MM.1S (cell line): ENCODE data around the gene MELTF.

ENCODE experiments used
- DNase-seq: peaks from one replicate; pipeline ENCODE4 v3.0.0-alpha.2; 2015
- H2AFZ ChIP-seq: fragments of 300-600 bp; sonication (generic); 2 replicates; pipeline ENCODE4 v1.6.0; 2016; ENCODE audit warnings: antibody characterized with exemption, low read length
- H3F3A ChIP-seq: fragments of 300-600 bp; sonication (generic); 2 replicates; pipeline ENCODE4 v1.6.1; 2016; ENCODE audit warnings: mild to moderate bottlenecking, antibody characterized with exemption, low read length, moderate library complexity, mixed read lengths; ENCODE audit not compliant: insufficient read depth
- H3K27ac ChIP-seq: fragments of 300-600 bp; sonication (generic); 2 replicates; pipeline ENCODE4 v1.5.1; 2016; ENCODE audit warnings: mild to moderate bottlenecking, low read length
- H3K27me3 ChIP-seq: fragments of 300-600 bp; sonication (generic); replicated peaks from 2 replicates; pipeline ENCODE4 v1.6.0; 2016; ENCODE audit warnings: low read length; ENCODE audit not compliant: insufficient read depth
- H3K36me3 ChIP-seq: fragments of 300-600 bp; sonication (generic); replicated peaks from 2 replicates; pipeline ENCODE4 v1.6.1; 2016; ENCODE audit warnings: mild to moderate bottlenecking, low read length, mixed read lengths; ENCODE audit not compliant: insufficient read depth
- H3K4me1 ChIP-seq: fragments of 300-600 bp; sonication (generic); 2 replicates; pipeline ENCODE4 v1.6.1; 2016; ENCODE audit warnings: low read length, mixed read lengths
- H3K4me2 ChIP-seq: fragments of 300-600 bp; sonication (generic); 2 replicates; pipeline ENCODE4 v1.6.0; 2016; ENCODE audit warnings: low read depth, low read length
- H3K4me3 ChIP-seq: fragments of 300-600 bp; sonication (generic); 2 replicates; pipeline ENCODE4 v1.5.1; 2016; ENCODE audit warnings: low read length, mixed read lengths
- H3K79me2 ChIP-seq: fragments of 300-600 bp; sonication (generic); 2 replicates; pipeline ENCODE4 v1.6.1; 2016; ENCODE audit warnings: mixed run types, low read length, mixed read lengths
- H3K9ac ChIP-seq: fragments of 300-600 bp; sonication (generic); 2 replicates; pipeline ENCODE4 v1.6.1; 2016; ENCODE audit warnings: low read length, mixed read lengths
- H3K9me2 ChIP-seq: fragments of 300-600 bp; sonication (generic); replicated peaks from 2 replicates; pipeline ENCODE4 v1.6.1; 2016; ENCODE audit warnings: mild to moderate bottlenecking, low read length, mixed read lengths; ENCODE audit not compliant: insufficient read depth
- H3K9me3 ChIP-seq: fragments of 300-600 bp; sonication (generic); replicated peaks from 2 replicates; pipeline ENCODE4 v1.6.1; 2016; ENCODE audit warnings: mild to moderate bottlenecking, low read length, mixed read lengths; ENCODE audit not compliant: insufficient read depth
- H4K20me1 ChIP-seq: fragments of 300-600 bp; sonication (generic); 2 replicates; pipeline ENCODE4 v1.6.1; 2016; ENCODE audit warnings: mild to moderate bottlenecking, low read length, moderate library complexity, mixed read lengths; ENCODE audit not compliant: insufficient read depth
- EZH2 ChIP-seq: fragments of 300-600 bp; sonication (generic); optimal IDR thresholded peaks from 2 replicates; pipeline ENCODE3; 2017; ENCODE audit warnings: low read depth, mild to moderate bottlenecking, antibody characterized with exemption, low read length, mixed read lengths
- EZH2phosphoT487 ChIP-seq: fragments of 300-600 bp; sonication (generic); IDR thresholded peaks from 2 replicates; pipeline ENCODE4 v1.6.1; 2018; ENCODE audit warnings: antibody characterized with exemption, low read length
- TF ChIP-seq, protein P1 (sequence below): fragments of 300-600 bp; sonication (generic); IDR thresholded peaks from 2 replicates; pipeline ENCODE4 v1.5.1; 2016; ENCODE audit warnings: antibody characterized with exemption, low read length, mixed read lengths

The MELTF gene

DNA sequence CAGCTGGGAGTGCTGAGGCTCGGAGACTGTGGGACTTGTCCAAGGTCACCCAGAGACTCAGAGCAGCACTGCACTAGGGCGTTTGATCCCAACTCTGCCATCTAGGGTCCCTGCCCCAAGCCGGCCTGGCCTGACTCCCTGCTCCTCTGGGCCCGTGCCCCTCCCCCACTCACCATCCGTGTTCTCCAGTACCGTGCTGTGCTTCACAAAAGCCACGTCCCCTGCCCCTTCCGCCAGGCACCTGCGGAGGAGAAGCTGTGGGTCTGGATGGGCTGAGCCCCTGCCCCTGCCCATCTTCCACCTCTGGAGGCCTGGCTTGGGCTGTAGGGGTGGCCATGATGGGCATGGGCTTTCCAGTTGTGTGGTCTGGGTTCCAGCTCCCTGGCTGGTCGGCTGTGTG is 8.4 kb downstream of the MELTF start:
- no peaks in the 10 kb centered on the region for H3K79me2 ChIP-seq
- no peak overlapping the region for H2AFZ ChIP-seq
- TF ChIP-seq EZH2phosphoT487 (no peak), EZH2 (no peak)
- TF ChIP-seq, protein P1, sequence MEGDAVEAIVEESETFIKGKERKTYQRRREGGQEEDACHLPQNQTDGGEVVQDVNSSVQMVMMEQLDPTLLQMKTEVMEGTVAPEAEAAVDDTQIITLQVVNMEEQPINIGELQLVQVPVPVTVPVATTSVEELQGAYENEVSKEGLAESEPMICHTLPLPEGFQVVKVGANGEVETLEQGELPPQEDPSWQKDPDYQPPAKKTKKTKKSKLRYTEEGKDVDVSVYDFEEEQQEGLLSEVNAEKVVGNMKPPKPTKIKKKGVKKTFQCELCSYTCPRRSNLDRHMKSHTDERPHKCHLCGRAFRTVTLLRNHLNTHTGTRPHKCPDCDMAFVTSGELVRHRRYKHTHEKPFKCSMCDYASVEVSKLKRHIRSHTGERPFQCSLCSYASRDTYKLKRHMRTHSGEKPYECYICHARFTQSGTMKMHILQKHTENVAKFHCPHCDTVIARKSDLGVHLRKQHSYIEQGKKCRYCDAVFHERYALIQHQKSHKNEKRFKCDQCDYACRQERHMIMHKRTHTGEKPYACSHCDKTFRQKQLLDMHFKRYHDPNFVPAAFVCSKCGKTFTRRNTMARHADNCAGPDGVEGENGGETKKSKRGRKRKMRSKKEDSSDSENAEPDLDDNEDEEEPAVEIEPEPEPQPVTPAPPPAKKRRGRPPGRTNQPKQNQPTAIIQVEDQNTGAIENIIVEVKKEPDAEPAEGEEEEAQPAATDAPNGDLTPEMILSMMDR = no peak
- H3K4me3 ChIP-seq = no peak overlapping the region
- no peak overlapping the region for H3K27ac ChIP-seq
- no peak overlapping the region for H3K9ac ChIP-seq
- H3K9me3 ChIP-seq = no peaks in the 10 kb centered on the region
- H3K27me3 ChIP-seq = no peaks in the 10 kb centered on the region
- no peaks in the 10 kb centered on the region for H3K9me2 ChIP-seq
- no peak for DNase-seq
- no peak overlapping the region for H3K4me2 ChIP-seq
- H3F3A ChIP-seq = no peaks in the 10 kb centered on the region
- H3K36me3 ChIP-seq = no peaks in the 10 kb centered on the region
- no peaks in the 10 kb centered on the region for H4K20me1 ChIP-seq
- peaks cover 11% of the 10 kb centered on the region; the same call in 1 of the 2 replicates for H3K4me1 ChIP-seq

DNA sequence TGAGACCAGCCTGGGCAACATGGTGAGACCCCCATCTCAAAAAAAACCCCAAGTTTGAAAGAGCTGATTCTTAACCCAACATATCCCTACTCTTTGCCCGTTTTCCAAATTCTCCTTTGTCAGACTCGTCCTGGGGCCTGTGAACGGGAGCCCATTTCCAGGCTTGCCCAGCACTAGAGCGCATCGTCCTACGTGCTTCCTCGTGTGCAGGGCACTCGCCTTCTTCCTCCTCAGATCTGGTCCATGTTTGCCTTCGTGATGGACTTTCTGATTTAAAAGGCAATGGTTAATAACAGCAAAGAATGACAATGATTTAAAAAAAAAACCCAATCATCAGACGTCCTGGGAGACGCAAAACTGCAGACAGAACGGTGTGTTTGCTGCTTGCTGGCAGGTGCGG is 10.1 kb downstream of the MELTF start:
- no peak overlapping the region for H3K27ac ChIP-seq
- DNase-seq = no peak
- H3K9me2 ChIP-seq = no peaks in the 10 kb centered on the region
- H3K36me3 ChIP-seq = no peaks in the 10 kb centered on the region
- no peak overlapping the region for H3K4me2 ChIP-seq
- peaks cover 11% of the 10 kb centered on the region; the same call in 1 of the 2 replicates for H3K4me1 ChIP-seq
- H2AFZ ChIP-seq = no peak overlapping the region
- no peaks in the 10 kb centered on the region for H4K20me1 ChIP-seq
- no peaks in the 10 kb centered on the region for H3K27me3 ChIP-seq
- H3K4me3 ChIP-seq = no peak overlapping the region
- no peaks in the 10 kb centered on the region for H3K79me2 ChIP-seq
- no peaks in the 10 kb centered on the region for H3K9me3 ChIP-seq
- TF ChIP-seq EZH2 = no peak
- TF ChIP-seq EZH2phosphoT487 = no peak
- TF ChIP-seq, protein P1 = no peak
- H3K9ac ChIP-seq = no peak overlapping the region
- H3F3A ChIP-seq = no peaks in the 10 kb centered on the region

DNA sequence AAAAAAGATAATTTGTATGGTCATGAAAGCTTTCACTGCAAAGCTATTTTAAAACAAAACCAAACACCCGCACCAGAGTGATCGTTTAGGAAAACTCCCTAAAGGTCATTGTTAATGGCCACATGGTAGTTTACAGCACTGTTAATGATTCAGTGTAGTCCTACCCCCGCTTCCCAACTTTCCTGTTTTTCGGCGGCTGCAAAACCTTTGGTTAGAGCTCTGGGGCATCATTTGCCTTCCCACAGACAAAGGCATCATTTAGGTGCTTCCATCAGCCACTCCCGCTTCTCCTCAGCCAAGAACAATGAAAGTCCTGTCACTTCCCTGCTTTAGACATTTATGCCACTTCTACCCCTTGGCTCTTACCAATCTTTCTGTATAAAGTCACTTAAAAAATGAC is 10.6 kb downstream of the MELTF start:
- Histone ChIP-seq H3K9me3 (no peaks in the 10 kb centered on the region), H3F3A (no peaks in the 10 kb centered on the region), H3K4me2 (no peak overlapping the region), H4K20me1 (no peaks in the 10 kb centered on the region), H3K36me3 (no peaks in the 10 kb centered on the region), H3K9ac (no peak overlapping the region), H3K9me2 (no peaks in the 10 kb centered on the region), H3K4me1 (peaks cover 11% of the 10 kb centered on the region; the same call in 1 of the 2 replicates), H3K27ac (no peak overlapping the region), H3K79me2 (no peaks in the 10 kb centered on the region), H3K4me3 (no peak overlapping the region), H2AFZ (no peak overlapping the region), H3K27me3 (no peaks in the 10 kb centered on the region)
- TF ChIP-seq, protein P1 = no peak
- TF ChIP-seq EZH2 (no peak), EZH2phosphoT487 (no peak)
- no peak for DNase-seq
